OCI-LY7 (cell line): ENCODE results near the gene PBX1. TPM values are rescaled to one million over a fixed set of nuclear protein-coding genes. Genes with fewer than 3 reads are reported as not detected.

Source experiments
- BruUV-seq: library from RNA; stranded (reverse); fragments of 400-500 nt; replicated peaks from 2 replicates; lab custom pipeline; 2021; lab: Mats Ljungman, UMichigan
- CTCF ChIA-PET: fragments of 300-600 bp; sonication (Branson Sonifier 250); formaldehyde crosslinking; loops from one replicate; lab custom pipeline; 2022; ENCODE audit warnings: antibody characterized with exemption; ENCODE audit not compliant: unreplicated experiment; lab: Charles Lee
- POLR2A ChIA-PET: fragments of 300-600 bp; sonication (Branson Sonifier 250); formaldehyde crosslinking; loops from one replicate; lab custom pipeline; 2022; ENCODE audit warnings: antibody characterized with exemption; lab: Charles Lee
- DNase-seq: peaks from one replicate; pipeline ENCODE4 v3.0.0-alpha.2; 2015; ENCODE audit warnings: low spot score
- H2AFZ ChIP-seq: fragments of 200-600 bp; sonication (generic), shearing (Covaris generic); 2 replicates; pipeline ENCODE4 v1.6.1; 2014; ENCODE audit warnings: mild to moderate bottlenecking, antibody characterized with exemption, low read length, moderate library complexity
- H3K27ac ChIP-seq: fragments of 200-600 bp; sonication (generic); 2 replicates; pipeline ENCODE4 v1.5.1; 2014; ENCODE audit warnings: mixed run types, low read depth, mild to moderate bottlenecking, moderate library complexity, low read length, inconsistent platforms; ENCODE audit not compliant: poor library complexity, severe bottlenecking
- H3K36me3 ChIP-seq: fragments of 200-600 bp; sonication (generic); 2 replicates; pipeline ENCODE4 v1.6.1; 2014; ENCODE audit warnings: mild to moderate bottlenecking, antibody characterized with exemption, low read length, moderate library complexity, mixed read lengths; ENCODE audit not compliant: insufficient read depth
- H3K4me1 ChIP-seq: fragments of 200-600 bp; sonication (generic); 2 replicates; pipeline ENCODE4 v1.5.1; 2014; ENCODE audit warnings: mild to moderate bottlenecking, low read length; ENCODE audit not compliant: insufficient read depth, poor library complexity, severe bottlenecking
- H3K4me2 ChIP-seq: fragments of 200-600 bp; sonication (generic); 2 replicates; pipeline ENCODE4 v1.6.1; 2014; ENCODE audit warnings: mild to moderate bottlenecking, low read length
- H3K4me3 ChIP-seq: fragments of 200-600 bp; sonication (generic); 2 replicates; pipeline ENCODE4 v1.5.1; 2014; ENCODE audit warnings: mild to moderate bottlenecking, low read depth, low read length; ENCODE audit not compliant: poor library complexity, severe bottlenecking
- H3K79me2 ChIP-seq: fragments of 200-600 bp; sonication (generic); 2 replicates; pipeline ENCODE4 v1.6.1; 2016; ENCODE audit warnings: low read depth, mild to moderate bottlenecking, low read length, moderate library complexity, mixed read lengths; ENCODE audit not compliant: insufficient read depth
- H3K9me2 ChIP-seq: fragments of 200-600 bp; sonication (generic); 2 replicates; pipeline ENCODE4 v1.6.1; 2016; ENCODE audit warnings: mild to moderate bottlenecking, low read length, mixed read lengths; ENCODE audit not compliant: insufficient read depth
- H3K9me3 ChIP-seq: fragments of 200-600 bp; sonication (generic); 2 replicates; pipeline ENCODE4 v1.6.1; 2014; ENCODE audit warnings: mild to moderate bottlenecking, mixed run types, low read length, mixed read lengths
- H4K20me1 ChIP-seq: fragments of 200-600 bp; sonication (generic); 2 replicates; pipeline ENCODE4 v1.6.1; 2014; ENCODE audit warnings: mild to moderate bottlenecking, antibody characterized with exemption, low read length, moderate library complexity, mixed read lengths; ENCODE audit not compliant: insufficient read depth
- EZH2phosphoT487 ChIP-seq: fragments of 200-600 bp; sonication (generic); IDR thresholded peaks from 2 replicates; pipeline ENCODE4 v1.6.1; 2018; ENCODE audit warnings: low read depth, borderline replicate concordance, mild to moderate bottlenecking, mixed run types, antibody characterized with exemption, low read length, moderate library complexity, mixed read lengths
- intact Hi-C: fragments of 100-400 bp; cut with micrococcal nuclease; formaldehyde crosslinking; loops from one replicate; pipeline ENCODE4 v1.10.0; 2022; ENCODE audit not compliant: unreplicated experiment
- total RNA-seq, 2 experiments: library from RNA; depleted of rRNA in 1 of 2; stranded (reverse); fragments of >200 nt in 1 of 2; shearing (Covaris generic) in 1 of 2; gene quantifications; 2 replicates each; pipeline ENCODE4 v1.2.3, GENCODE V29; 2014 to 2022
- TF ChIP-seq, protein P1 (sequence below): fragments of 200-600 bp; sonication (generic); conservative IDR thresholded peaks from 2 replicates; pipeline ENCODE4 v1.5.1; 2014; ENCODE audit warnings: mild to moderate bottlenecking, antibody characterized with exemption, low read length, moderate library complexity, mixed read lengths

The PBX1 gene
- total RNA-seq, 2 experiments from 2014 or later: not detected

GRCh38 chr1:164571333-164571732 is 12.3 kb downstream of the PBX1 start:
- no peaks in the 10 kb centered on the region for H3K9me3 ChIP-seq
- POLR2A ChIA-PET: no interaction called here
- no peaks in the 10 kb centered on the region for H4K20me1 ChIP-seq
- no peak overlapping the region for H3K27ac ChIP-seq
- DNase-seq: no peak
- TF ChIP-seq EZH2phosphoT487: no peak
- TF ChIP-seq, protein P1, sequence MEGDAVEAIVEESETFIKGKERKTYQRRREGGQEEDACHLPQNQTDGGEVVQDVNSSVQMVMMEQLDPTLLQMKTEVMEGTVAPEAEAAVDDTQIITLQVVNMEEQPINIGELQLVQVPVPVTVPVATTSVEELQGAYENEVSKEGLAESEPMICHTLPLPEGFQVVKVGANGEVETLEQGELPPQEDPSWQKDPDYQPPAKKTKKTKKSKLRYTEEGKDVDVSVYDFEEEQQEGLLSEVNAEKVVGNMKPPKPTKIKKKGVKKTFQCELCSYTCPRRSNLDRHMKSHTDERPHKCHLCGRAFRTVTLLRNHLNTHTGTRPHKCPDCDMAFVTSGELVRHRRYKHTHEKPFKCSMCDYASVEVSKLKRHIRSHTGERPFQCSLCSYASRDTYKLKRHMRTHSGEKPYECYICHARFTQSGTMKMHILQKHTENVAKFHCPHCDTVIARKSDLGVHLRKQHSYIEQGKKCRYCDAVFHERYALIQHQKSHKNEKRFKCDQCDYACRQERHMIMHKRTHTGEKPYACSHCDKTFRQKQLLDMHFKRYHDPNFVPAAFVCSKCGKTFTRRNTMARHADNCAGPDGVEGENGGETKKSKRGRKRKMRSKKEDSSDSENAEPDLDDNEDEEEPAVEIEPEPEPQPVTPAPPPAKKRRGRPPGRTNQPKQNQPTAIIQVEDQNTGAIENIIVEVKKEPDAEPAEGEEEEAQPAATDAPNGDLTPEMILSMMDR: no peak
- H2AFZ ChIP-seq: no peak overlapping the region
- no TSS peak for BruUV-seq
- no peaks in the 10 kb centered on the region for H3K36me3 ChIP-seq
- no peak overlapping the region for H3K4me2 ChIP-seq
- H3K9me2 ChIP-seq: no peaks in the 10 kb centered on the region
- no peaks in the 10 kb centered on the region for H3K4me1 ChIP-seq
- intact Hi-C loops: no loop called here
- CTCF ChIA-PET: no interaction called here
- H3K4me3 ChIP-seq: no peak overlapping the region
- no peaks in the 10 kb centered on the region for H3K79me2 ChIP-seq

GRCh38 chr1:164575356-164575886 is 16.4 kb downstream of the PBX1 start:
- TF ChIP-seq, protein P1: no peak
- TF ChIP-seq EZH2phosphoT487: no peak
- POLR2A ChIA-PET: no interaction called here

DNA sequence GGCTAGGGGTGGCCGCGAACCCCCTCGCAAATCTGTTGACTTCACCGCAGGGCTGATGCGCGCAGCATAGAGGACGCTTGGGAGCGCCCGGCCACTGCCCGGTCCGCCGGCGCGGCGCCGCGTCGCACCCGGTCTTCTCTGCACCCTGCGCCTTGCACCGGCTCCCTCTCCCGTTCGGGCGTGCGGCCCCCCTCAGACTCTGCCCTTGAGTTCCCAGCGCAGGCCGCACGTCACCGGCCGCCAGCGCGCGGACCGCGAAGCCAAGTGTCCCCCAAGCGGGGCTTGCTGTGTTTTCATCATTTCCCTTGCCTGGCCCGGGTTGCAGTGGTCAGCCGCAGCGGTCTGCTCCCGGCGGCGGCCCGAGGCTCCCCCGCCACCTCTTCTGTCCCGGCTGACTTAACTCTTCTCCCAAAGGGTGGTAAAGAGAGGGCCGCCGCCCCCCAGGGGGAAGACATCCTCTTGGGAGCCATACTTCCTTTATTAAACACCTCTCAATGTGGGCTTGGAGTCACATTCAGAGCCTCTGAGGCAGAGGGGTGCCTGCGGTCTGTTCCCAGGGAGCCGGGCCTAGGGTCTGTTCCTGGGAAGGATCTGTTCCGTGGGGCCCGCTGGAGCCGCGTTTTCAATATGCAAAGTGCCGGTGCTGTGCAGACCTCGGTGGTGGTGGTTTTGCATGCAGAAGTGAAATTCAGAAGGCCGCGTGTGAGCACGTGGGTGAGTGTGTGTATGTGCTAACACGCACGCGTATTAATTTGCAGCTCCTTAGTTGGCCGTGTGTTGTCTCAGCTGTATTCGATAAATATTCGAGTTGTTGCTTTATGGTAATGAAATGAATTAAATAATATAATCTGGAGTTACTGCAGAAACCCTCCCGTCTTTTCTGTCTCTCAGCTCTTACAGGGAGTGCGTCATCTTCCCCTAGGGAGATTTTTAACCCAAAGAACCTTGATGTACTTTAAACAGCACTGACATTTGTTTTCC is 17.6 kb downstream of the PBX1 start:
- Histone ChIP-seq H2AFZ (no peak overlapping the region), H3K4me2 (no peak overlapping the region), H3K27ac (no peak overlapping the region), H3K4me3 (no peak overlapping the region), H3K9me3 (no peaks in the 10 kb centered on the region), H3K79me2 (no peaks in the 10 kb centered on the region), H3K36me3 (no peaks in the 10 kb centered on the region), H3K4me1 (no peaks in the 10 kb centered on the region), H3K9me2 (no peaks in the 10 kb centered on the region), H4K20me1 (no peaks in the 10 kb centered on the region)
- intact Hi-C loops: no loop called here
- TF ChIP-seq, protein P1: no peak
- no peak for TF ChIP-seq EZH2phosphoT487
- DNase-seq: no peak
- POLR2A ChIA-PET: no interaction called here
- CTCF ChIA-PET: no interaction called here
- BruUV-seq: no TSS peak

More at GRCh38 chr1:164575356-164575886, 16.4 kb downstream of the PBX1 start:
- BruUV-seq: no TSS peak
- H3K79me2 ChIP-seq: no peaks in the 10 kb centered on the region
- H3K9me2 ChIP-seq: no peaks in the 10 kb centered on the region
- no peak overlapping the region for H3K4me2 ChIP-seq
- no peak for DNase-seq
- H3K36me3 ChIP-seq: no peaks in the 10 kb centered on the region
- H3K4me1 ChIP-seq: no peaks in the 10 kb centered on the region
- H4K20me1 ChIP-seq: no peaks in the 10 kb centered on the region
- CTCF ChIA-PET: no interaction called here
- H2AFZ ChIP-seq: no peak overlapping the region
- no peaks in the 10 kb centered on the region for H3K9me3 ChIP-seq
- no peak overlapping the region for H3K27ac ChIP-seq
- H3K4me3 ChIP-seq: no peak overlapping the region
- intact Hi-C loops: no loop called here
